ENCODE results near the gene CDYL.

Gene CDYL

DNA sequence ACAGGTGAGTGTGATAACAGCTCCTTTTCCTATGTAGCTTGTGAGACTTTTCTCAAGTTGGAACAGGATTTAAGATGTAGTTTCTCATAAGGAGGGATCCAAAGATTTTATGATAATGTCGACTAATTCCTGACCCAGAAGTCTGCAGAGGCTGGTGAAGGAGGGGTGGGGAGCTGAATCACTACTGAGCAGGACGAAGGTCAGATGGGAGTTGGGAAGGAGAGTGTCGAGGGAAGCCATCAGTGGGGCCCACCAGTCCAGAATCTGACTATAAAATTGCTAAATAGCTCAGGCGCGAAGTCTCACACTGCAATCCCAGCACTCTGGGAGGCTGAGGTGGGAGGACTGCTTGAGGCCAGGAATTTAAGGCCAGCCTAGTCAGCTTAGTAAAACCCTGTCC, 32.3 kb upstream of the CDYL start:
- Histone ChIP-seq H3K36me3 (ENCODE audit: control insufficient read depth, insufficient read depth, low read length) (no peaks in the 10 kb centered on the region), H3K27ac (ENCODE audit: low read depth, low read length) (no peak overlapping the region), H3K4me1 (ENCODE audit: control insufficient read depth, insufficient read depth, low read length) (no peaks in the 10 kb centered on the region), H3K4me3 (ENCODE audit: low read depth, low read length) (no peak overlapping the region), H3K27me3 (ENCODE audit: control insufficient read depth, insufficient read depth, low read length) (peaks cover 5% of the 10 kb centered on the region), H3K9ac (ENCODE audit: low read depth, low read length) (no peak overlapping the region), H3K9me3 (ENCODE audit: control insufficient read depth, insufficient read depth, low read length) (no peaks in the 10 kb centered on the region)

DNA sequence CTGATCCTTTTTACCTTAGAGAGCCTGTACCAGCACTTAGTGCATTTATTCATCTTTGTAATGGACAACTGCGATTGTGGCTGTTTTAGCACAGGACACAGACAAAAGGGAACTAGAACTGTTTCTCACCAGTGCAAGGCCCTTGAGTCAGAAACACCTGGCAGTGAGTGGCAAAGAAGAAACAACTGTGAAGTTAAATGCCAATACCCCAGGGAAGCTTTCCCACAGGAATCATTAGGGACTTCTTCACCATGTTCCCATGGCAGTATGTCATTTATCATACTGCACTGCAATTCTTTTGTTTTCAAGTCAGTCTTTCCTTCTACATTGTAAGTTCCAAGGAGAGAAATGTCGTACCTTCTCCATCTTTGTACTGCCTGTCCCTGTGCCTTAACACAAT, 28.6 kb upstream of the CDYL start:
- H3K27me3 ChIP-seq (ENCODE audit: control insufficient read depth, insufficient read depth, low read length), result peaks cover 28% of the 10 kb centered on the region
- no peak overlapping the region for H3K27ac ChIP-seq (ENCODE audit: low read depth, low read length)
- H3K9ac ChIP-seq (ENCODE audit: low read depth, low read length), result no peak overlapping the region
- H3K36me3 ChIP-seq (ENCODE audit: control insufficient read depth, insufficient read depth, low read length), result no peaks in the 10 kb centered on the region
- H3K4me3 ChIP-seq (ENCODE audit: low read depth, low read length), result no peak overlapping the region
- no peaks in the 10 kb centered on the region for H3K9me3 ChIP-seq (ENCODE audit: control insufficient read depth, insufficient read depth, low read length)
- H3K4me1 ChIP-seq (ENCODE audit: control insufficient read depth, insufficient read depth, low read length), result peaks cover 14% of the 10 kb centered on the region; the same call in 1 of the 2 replicates

DNA sequence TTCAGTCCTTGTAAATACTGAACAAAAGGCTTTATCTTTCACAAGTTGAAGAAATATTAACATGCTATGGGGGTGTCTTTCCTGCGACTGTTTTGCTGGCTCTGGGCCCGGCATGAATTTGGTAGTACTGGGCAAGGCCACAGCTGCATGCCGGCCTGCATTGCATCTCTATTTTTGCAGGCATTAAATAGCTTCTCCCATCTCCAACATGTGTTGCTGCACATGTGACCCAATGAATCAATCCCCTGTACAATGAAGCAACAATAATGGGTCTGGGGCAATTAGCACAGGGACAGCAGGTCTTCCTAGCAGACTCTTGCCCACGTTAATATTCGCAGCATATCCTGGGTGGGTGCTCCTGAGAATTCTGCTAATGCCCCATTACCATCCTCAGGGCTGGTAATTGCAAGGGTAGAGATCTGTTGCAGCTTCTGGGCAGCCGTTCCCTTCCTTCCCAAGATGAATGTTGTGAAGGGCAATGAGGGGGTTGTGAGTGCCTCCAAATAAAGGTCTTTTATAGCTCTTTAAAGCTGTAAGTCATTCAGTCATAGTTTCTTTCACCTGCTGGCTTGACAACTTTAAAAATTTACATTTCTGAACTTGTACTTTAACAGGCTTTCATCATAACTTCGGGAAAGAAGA, 24.3 kb upstream of the CDYL start:
- no peak overlapping the region for H3K9ac ChIP-seq (ENCODE audit: low read depth, low read length)
- H3K4me3 ChIP-seq (ENCODE audit: low read depth, low read length), result no peak overlapping the region
- no peaks in the 10 kb centered on the region for H3K9me3 ChIP-seq (ENCODE audit: control insufficient read depth, insufficient read depth, low read length)
- no peaks in the 10 kb centered on the region for H3K36me3 ChIP-seq (ENCODE audit: control insufficient read depth, insufficient read depth, low read length)
- peaks cover 14% of the 10 kb centered on the region; the same call in 1 of the 2 replicates for H3K4me1 ChIP-seq (ENCODE audit: control insufficient read depth, insufficient read depth, low read length)
- no peak overlapping the region for H3K27ac ChIP-seq (ENCODE audit: low read depth, low read length)
- H3K27me3 ChIP-seq (ENCODE audit: control insufficient read depth, insufficient read depth, low read length), result peaks cover 55% of the 10 kb centered on the region

DNA sequence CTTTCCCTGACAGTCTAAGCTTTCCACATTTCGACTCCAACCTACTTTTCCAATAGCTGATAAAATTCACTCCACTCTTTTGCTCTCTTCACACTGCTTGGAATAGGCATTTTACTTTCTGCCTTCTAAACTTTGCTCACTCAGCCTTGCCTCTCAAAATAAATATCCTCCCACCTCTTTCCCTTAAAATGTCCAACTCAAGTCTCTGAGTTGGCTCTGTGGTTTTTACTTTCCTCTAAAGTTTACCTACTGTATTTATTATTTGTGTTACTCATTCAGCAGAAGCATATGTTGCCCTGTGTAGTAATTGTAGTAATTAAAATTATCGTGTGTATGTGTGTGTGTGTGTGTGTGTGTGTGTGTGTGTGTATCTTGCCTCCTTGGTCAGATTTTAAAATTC, 20.0 kb upstream of the CDYL start:
- Histone ChIP-seq H3K36me3 (ENCODE audit: control insufficient read depth, insufficient read depth, low read length) (no peaks in the 10 kb centered on the region), H3K4me3 (ENCODE audit: low read depth, low read length) (no peak overlapping the region), H3K9me3 (ENCODE audit: control insufficient read depth, insufficient read depth, low read length) (no peaks in the 10 kb centered on the region), H3K9ac (ENCODE audit: low read depth, low read length) (no peak overlapping the region), H3K27me3 (ENCODE audit: control insufficient read depth, insufficient read depth, low read length) (peaks cover 42% of the 10 kb centered on the region), H3K27ac (ENCODE audit: low read depth, low read length) (no peak overlapping the region), H3K4me1 (ENCODE audit: control insufficient read depth, insufficient read depth, low read length) (peaks cover 13% of the 10 kb centered on the region; the same call in 1 of the 2 replicates)

DNA sequence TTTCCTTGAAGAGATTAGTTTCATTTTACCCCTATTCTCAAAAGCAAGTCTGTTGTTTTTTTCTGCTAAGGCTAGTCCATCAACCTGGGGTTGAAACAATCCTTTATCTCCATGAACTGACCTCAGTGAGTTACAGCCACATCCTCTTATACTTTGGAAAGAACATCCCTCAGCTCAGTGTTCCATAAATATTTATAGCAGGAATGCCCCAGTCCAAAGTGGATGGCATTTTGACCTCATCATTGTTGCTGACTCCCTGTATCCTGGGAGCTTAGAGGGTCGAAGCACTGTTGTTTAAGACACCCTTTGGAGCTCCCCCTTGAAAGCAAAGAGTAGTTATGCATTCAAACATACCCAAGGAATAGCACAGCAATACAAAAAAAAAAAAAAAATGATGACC, 16.2 kb upstream of the CDYL start:
- Histone ChIP-seq H3K36me3 (ENCODE audit: control insufficient read depth, insufficient read depth, low read length) (no peaks in the 10 kb centered on the region), H3K4me3 (ENCODE audit: low read depth, low read length) (no peak overlapping the region), H3K9ac (ENCODE audit: low read depth, low read length) (no peak overlapping the region), H3K27me3 (ENCODE audit: control insufficient read depth, insufficient read depth, low read length) (peaks cover 8% of the 10 kb centered on the region; the same call in 1 of the 2 replicates), H3K4me1 (ENCODE audit: control insufficient read depth, insufficient read depth, low read length) (no peaks in the 10 kb centered on the region), H3K27ac (ENCODE audit: low read depth, low read length) (no peak overlapping the region), H3K9me3 (ENCODE audit: control insufficient read depth, insufficient read depth, low read length) (peaks cover 9% of the 10 kb centered on the region; the same call in 1 of the 2 replicates)

DNA sequence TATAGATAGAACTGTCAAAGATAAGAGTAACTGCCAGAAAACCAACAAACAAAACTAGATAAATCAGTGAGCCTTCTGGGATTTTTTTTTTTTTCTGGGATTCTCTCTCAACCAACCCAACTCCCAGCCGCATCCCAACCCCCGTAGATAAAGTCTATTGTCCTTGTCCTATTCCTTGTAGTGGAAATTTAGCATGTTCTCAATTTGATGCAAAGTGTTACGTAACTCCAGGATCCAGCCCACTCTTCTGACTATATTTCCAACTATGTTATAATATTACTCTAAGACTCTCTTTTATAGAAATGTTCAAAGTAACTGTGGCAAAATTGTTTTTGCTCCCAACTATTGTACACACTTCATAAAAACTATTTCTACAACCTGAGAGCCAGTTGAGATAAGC, 15.4 kb upstream of the CDYL start:
- H3K36me3 ChIP-seq (ENCODE audit: control insufficient read depth, insufficient read depth, low read length), result no peaks in the 10 kb centered on the region
- H3K4me1 ChIP-seq (ENCODE audit: control insufficient read depth, insufficient read depth, low read length), result no peaks in the 10 kb centered on the region
- H3K27me3 ChIP-seq (ENCODE audit: control insufficient read depth, insufficient read depth, low read length), result peaks cover 5% of the 10 kb centered on the region; the same call in 1 of the 2 replicates
- H3K4me3 ChIP-seq (ENCODE audit: low read depth, low read length), result no peak overlapping the region
- peaks cover 9% of the 10 kb centered on the region; the same call in 1 of the 2 replicates for H3K9me3 ChIP-seq (ENCODE audit: control insufficient read depth, insufficient read depth, low read length)
- no peak overlapping the region for H3K9ac ChIP-seq (ENCODE audit: low read depth, low read length)
- no peak overlapping the region for H3K27ac ChIP-seq (ENCODE audit: low read depth, low read length)

DNA sequence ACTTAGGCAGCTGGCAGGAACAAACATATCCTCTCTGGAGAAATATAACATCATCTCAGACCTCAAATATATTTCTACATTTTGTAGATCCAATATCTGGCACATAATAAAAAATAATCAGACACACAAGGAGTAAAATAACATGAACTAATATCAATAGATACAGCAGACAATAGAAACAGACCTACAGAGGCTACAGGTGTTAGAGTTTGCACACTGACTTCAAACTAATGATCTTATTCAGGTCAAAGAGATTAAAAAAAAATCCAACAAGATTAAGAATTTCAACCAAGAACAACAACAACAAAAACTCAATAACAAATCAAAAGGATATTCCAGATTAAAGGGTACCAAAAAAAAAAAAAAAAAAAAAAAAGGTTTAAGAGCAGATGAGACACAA, 13.9 kb upstream of the CDYL start:
- Histone ChIP-seq H3K27me3 (ENCODE audit: control insufficient read depth, insufficient read depth, low read length) (no peaks in the 10 kb centered on the region), H3K9me3 (ENCODE audit: control insufficient read depth, insufficient read depth, low read length) (peaks cover 9% of the 10 kb centered on the region; the same call in 1 of the 2 replicates), H3K4me3 (ENCODE audit: low read depth, low read length) (no peak overlapping the region), H3K9ac (ENCODE audit: low read depth, low read length) (no peak overlapping the region), H3K4me1 (ENCODE audit: control insufficient read depth, insufficient read depth, low read length) (no peaks in the 10 kb centered on the region), H3K36me3 (ENCODE audit: control insufficient read depth, insufficient read depth, low read length) (no peaks in the 10 kb centered on the region), H3K27ac (ENCODE audit: low read depth, low read length) (no peak overlapping the region)

DNA sequence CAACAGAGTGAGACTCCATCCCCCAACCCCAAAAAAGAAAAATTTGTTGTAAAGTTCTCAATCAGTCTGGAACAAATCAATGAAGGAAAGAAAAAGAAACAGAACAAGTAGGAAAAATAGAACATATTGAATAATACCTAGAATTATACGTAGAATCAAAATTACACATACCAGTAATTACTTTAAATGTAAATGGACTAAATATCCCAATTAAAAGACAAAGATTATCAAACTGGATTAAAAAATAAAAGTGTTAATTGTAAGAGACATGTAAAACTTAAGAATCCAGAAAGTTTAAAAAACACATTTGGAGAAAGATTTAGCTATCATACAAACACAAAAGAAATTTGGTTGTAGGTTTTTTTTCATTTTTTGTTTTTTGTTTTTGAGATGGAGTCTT, 12.3 kb upstream of the CDYL start:
- Histone ChIP-seq H3K4me3 (ENCODE audit: low read depth, low read length) (no peak overlapping the region), H3K36me3 (ENCODE audit: control insufficient read depth, insufficient read depth, low read length) (no peaks in the 10 kb centered on the region), H3K27ac (ENCODE audit: low read depth, low read length) (no peak overlapping the region), H3K4me1 (ENCODE audit: control insufficient read depth, insufficient read depth, low read length) (no peaks in the 10 kb centered on the region), H3K9me3 (ENCODE audit: control insufficient read depth, insufficient read depth, low read length) (peaks cover 9% of the 10 kb centered on the region; the same call in 1 of the 2 replicates), H3K27me3 (ENCODE audit: control insufficient read depth, insufficient read depth, low read length) (no peaks in the 10 kb centered on the region), H3K9ac (ENCODE audit: low read depth, low read length) (no peak overlapping the region)

DNA sequence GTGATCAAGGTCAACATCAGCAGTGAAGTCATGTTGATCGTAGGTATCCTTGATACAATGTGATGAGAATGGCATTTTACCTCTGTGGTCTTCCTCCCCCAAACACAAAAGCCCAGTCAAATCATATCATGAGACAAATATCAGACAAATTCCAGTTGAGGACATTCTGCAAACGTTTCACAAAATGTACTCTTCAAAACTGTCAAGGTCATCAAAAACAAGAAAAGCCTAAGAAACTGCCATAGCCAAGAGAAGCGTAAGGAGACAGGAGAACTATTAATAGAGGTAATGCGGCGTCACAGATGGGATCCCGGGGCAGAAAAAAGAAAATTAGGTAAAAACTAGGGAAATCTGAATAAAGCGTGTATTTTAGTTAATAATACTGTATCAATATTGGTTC, 7.4 kb upstream of the CDYL start:
- Histone ChIP-seq H3K27me3 (ENCODE audit: control insufficient read depth, insufficient read depth, low read length) (no peaks in the 10 kb centered on the region), H3K4me1 (ENCODE audit: control insufficient read depth, insufficient read depth, low read length) (peaks cover 12% of the 10 kb centered on the region), H3K9me3 (ENCODE audit: control insufficient read depth, insufficient read depth, low read length) (no peaks in the 10 kb centered on the region), H3K27ac (ENCODE audit: low read depth, low read length) (no peak overlapping the region), H3K9ac (ENCODE audit: low read depth, low read length) (no peak overlapping the region), H3K36me3 (ENCODE audit: control insufficient read depth, insufficient read depth, low read length) (no peaks in the 10 kb centered on the region), H3K4me3 (ENCODE audit: low read depth, low read length) (no peak overlapping the region)

DNA sequence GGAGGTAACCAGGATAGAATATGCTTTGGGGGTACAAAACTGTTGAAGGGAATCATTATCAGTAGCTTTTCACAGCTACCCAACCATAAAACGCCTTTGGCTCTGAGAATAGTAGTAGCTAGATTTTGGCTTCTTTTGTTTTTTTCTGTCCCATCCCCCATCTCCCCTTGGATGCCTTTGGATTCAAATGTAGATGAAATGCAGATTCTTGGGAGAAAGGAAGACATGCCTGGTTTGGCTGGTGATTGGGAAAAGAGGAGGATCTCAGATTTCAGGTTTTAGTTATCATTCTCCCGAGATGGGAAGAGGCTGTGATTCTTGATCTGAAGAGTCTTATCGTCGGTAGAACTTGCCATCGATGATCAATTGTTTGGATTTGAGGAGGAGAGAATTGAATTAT, 3.5 kb upstream of the CDYL start:
- H3K27me3 ChIP-seq (ENCODE audit: control insufficient read depth, insufficient read depth, low read length), result peaks cover 10% of the 10 kb centered on the region
- H3K36me3 ChIP-seq (ENCODE audit: control insufficient read depth, insufficient read depth, low read length), result no peaks in the 10 kb centered on the region
- peak overlapping the region; percentile 92 for H3K27ac ChIP-seq (ENCODE audit: low read depth, low read length)
- peak overlapping the region; percentile 84 for H3K9ac ChIP-seq (ENCODE audit: low read depth, low read length)
- peak overlapping the region; percentile 94 for H3K4me3 ChIP-seq (ENCODE audit: low read depth, low read length)
- peaks cover 16% of the 10 kb centered on the region for H3K4me1 ChIP-seq (ENCODE audit: control insufficient read depth, insufficient read depth, low read length)
- no peaks in the 10 kb centered on the region for H3K9me3 ChIP-seq (ENCODE audit: control insufficient read depth, insufficient read depth, low read length)

DNA sequence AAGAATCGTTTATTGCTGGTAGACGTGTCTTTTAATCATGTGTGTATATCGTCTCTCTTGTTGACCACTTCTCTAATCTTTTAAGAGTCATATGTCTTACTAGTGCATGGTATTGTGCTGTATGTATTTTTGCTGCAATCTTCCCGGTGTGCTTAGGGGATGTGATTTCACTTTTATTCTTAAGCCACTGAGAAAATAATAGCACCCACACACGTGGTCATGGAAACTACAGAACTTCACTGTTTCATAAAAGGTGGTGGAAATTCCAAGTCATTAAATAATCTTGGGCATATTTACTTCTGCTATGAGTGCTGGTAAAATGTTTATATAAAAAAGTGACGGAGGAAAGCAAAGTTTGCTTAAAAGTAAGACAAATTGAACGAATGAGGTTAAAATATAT, 3.0 kb upstream of the CDYL start:
- H3K9ac ChIP-seq (ENCODE audit: low read depth, low read length), result peak overlapping the region; percentile 84
- peak overlapping the region; percentile 94 for H3K4me3 ChIP-seq (ENCODE audit: low read depth, low read length)
- peak overlapping the region; percentile 92 for H3K27ac ChIP-seq (ENCODE audit: low read depth, low read length)
- H3K9me3 ChIP-seq (ENCODE audit: control insufficient read depth, insufficient read depth, low read length), result 0 out of 2 replicates have a peak, but pooled peaks cover 4% of the 10 kb centered on the region
- H3K27me3 ChIP-seq (ENCODE audit: control insufficient read depth, insufficient read depth, low read length), result peaks cover 14% of the 10 kb centered on the region
- H3K36me3 ChIP-seq (ENCODE audit: control insufficient read depth, insufficient read depth, low read length), result no peaks in the 10 kb centered on the region
- H3K4me1 ChIP-seq (ENCODE audit: control insufficient read depth, insufficient read depth, low read length), result peaks cover 16% of the 10 kb centered on the region
